Nephron (organoid): Measurements from ENCODE around the gene FAM110A.

Experiments
- H3K27ac Mint-ChIP-seq, 3 experiments: 2 replicates each; pipeline ENCODE4 v1.8.0; 2020; ENCODE audit warnings: mixed read lengths in 3 of 3, mild to moderate bottlenecking in 2 of 3, moderate library complexity in 1 of 3
- H3K27me3 Mint-ChIP-seq: 2 replicates; pipeline ENCODE4 v1.8.0; 2021; ENCODE audit warnings: low read depth, mild to moderate bottlenecking, moderate library complexity, mixed read lengths
- H3K36me3 Mint-ChIP-seq: 2 replicates; pipeline ENCODE4 v1.8.0; 2020; ENCODE audit warnings: low read depth, mixed read lengths
- H3K4me1 Mint-ChIP-seq: 2 replicates; pipeline ENCODE4 v1.8.0; 2020; ENCODE audit warnings: mixed read lengths
- H3K4me3 Mint-ChIP-seq, 3 experiments: 2 replicates each; pipeline ENCODE4 v1.8.0; 2020; ENCODE audit warnings: mild to moderate bottlenecking in 3 of 3, mixed read lengths in 3 of 3, moderate library complexity in 2 of 3
- H3K9me3 Mint-ChIP-seq: 2 replicates; pipeline ENCODE4 v1.8.0; 2020; ENCODE audit warnings: mixed read lengths
- CTCF ChIP-seq, 3 experiments: fragments of 200-600 bp; sonication (generic); IDR thresholded peaks; one replicate each; pipeline ENCODE4 v1.5.0; 2021; ENCODE audit warnings: antibody characterized with exemption in 3 of 3; ENCODE audit not compliant: unreplicated experiment in 3 of 3

Gene FAM110A

GRCh38 chr20:831956-832355, 1.6 kb upstream of the FAM110A start:
- no peak overlapping the region for H3K27ac Mint-ChIP-seq
- no peak for TF ChIP-seq CTCF (IDR thresholded peaks at IDR 0.05; ENCODE audit: unreplicated experiment in 3 of 3)
- H3K4me3 Mint-ChIP-seq: peak overlapping the region in 1 of 3 experiments; percentile 36
- H3K27me3 Mint-ChIP-seq: no peaks in the 10 kb centered on the region
- H3K4me1 Mint-ChIP-seq: peaks cover 29% of the 10 kb centered on the region
- H3K36me3 Mint-ChIP-seq: no peaks in the 10 kb centered on the region
- no peaks in the 10 kb centered on the region for H3K9me3 Mint-ChIP-seq

- TF ChIP-seq CTCF (IDR thresholded peaks at IDR 0.05; ENCODE audit: unreplicated experiment in 3 of 3): no peak
- peak overlapping the region; percentile 78 to 86 (median 84) for H3K4me3 Mint-ChIP-seq
- H3K27ac Mint-ChIP-seq: peak overlapping the region; percentile 81 to 94 (median 86)
- H3K9me3 Mint-ChIP-seq: peaks cover 4% of the 10 kb centered on the region
- peaks cover 34% of the 10 kb centered on the region for H3K4me1 Mint-ChIP-seq
- H3K36me3 Mint-ChIP-seq: no peaks in the 10 kb centered on the region
- H3K27me3 Mint-ChIP-seq: peaks cover 6% of the 10 kb centered on the region
These were observed 430 bp upstream of the FAM110A start for GRCh38 chr20:833121-833449.

DNA sequence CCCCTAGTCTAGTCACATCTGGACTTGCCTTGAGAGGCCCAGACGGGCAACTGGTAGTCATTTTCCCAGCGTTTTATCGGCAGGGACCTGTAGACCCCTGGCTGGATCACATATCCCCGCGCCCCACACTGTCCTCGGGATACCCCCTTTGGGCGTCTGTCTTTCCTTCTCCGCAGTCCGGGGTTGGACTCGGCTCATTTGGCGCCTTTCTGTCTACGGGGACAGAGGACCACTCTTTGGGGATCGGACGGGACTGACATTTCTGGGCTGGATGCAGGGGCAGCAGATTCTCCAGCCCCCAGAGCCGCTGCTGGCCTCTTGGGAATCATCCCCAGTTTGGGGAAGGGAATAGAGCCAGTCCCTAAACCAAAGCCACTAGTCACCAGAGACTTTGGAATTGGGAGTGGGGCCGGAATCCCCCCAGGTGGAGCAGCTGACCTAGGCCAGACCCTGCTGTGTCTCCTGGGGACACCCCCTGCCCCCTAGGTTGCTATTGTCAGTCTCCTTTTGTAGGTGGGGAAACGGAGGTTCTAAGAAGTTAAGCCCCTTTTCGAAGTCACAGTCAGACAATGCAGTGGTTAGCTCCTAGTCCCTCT, 734 bp downstream of the FAM110A start:
- Mint-ChIP-seq H3K36me3 (no peaks in the 10 kb centered on the region), H3K27me3 (peaks cover 15% of the 10 kb centered on the region), H3K27ac (peak overlapping the region; percentile 23 to 86 (median 76)), H3K4me1 (peaks cover 40% of the 10 kb centered on the region), H3K4me3 (peak overlapping the region; percentile 78 to 88 (median 84)), H3K9me3 (peaks cover 4% of the 10 kb centered on the region)
- TF ChIP-seq CTCF (IDR thresholded peaks at IDR 0.05; ENCODE audit: unreplicated experiment in 3 of 3): no peak

- Mint-ChIP-seq H3K4me1 (peaks cover 40% of the 10 kb centered on the region), H3K27me3 (peaks cover 28% of the 10 kb centered on the region), H3K4me3 (peak overlapping the region; percentile 78 to 88 (median 84)), H3K27ac (peak overlapping the region; percentile 23 to 69 (median 32)), H3K9me3 (peaks cover 4% of the 10 kb centered on the region), H3K36me3 (no peaks in the 10 kb centered on the region)
- TF ChIP-seq CTCF (IDR thresholded peaks at IDR 0.05; ENCODE audit: unreplicated experiment in 3 of 3): no peak
These were observed 2.1 kb downstream of the FAM110A start for GRCh38 chr20:835608-836045.

GRCh38 chr20:836190-836589, 2.7 kb downstream of the FAM110A start:
- H3K27me3 Mint-ChIP-seq: peaks cover 30% of the 10 kb centered on the region
- H3K36me3 Mint-ChIP-seq: no peaks in the 10 kb centered on the region
- no peak for TF ChIP-seq CTCF (IDR thresholded peaks at IDR 0.05; ENCODE audit: unreplicated experiment in 3 of 3)
- peak overlapping the region in 2 of 3 experiments; percentile 22 to 77 for H3K4me3 Mint-ChIP-seq
- peaks cover 4% of the 10 kb centered on the region for H3K9me3 Mint-ChIP-seq
- H3K4me1 Mint-ChIP-seq: peaks cover 40% of the 10 kb centered on the region
- H3K27ac Mint-ChIP-seq: peak overlapping the region in 1 of 3 experiments; percentile 65

DNA sequence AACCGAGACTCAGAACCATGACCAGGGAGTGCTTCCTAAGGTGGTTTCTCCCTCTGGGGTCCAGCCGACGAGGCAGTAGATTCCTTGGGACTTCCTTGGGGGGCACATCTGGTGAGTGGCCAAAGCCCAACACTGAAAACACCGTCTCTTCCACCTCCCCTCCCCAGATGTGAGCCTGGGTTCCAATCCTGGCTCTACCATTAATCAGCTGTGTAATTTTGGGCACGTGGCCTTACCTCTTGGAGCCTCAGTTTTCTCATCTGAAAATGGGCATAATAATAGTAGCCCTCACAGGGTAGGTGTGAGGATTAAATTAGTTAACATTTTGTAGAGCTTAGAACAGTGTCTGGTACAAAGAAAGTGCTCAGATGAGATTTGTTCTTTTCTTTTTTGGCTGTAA, 5.5 kb downstream of the FAM110A start:
- peaks cover 51% of the 10 kb centered on the region for H3K27me3 Mint-ChIP-seq
- no peak for TF ChIP-seq CTCF (IDR thresholded peaks at IDR 0.05; ENCODE audit: unreplicated experiment in 3 of 3)
- peaks cover 4% of the 10 kb centered on the region for H3K9me3 Mint-ChIP-seq
- H3K4me3 Mint-ChIP-seq: no peak overlapping the region
- no peaks in the 10 kb centered on the region for H3K36me3 Mint-ChIP-seq
- H3K4me1 Mint-ChIP-seq: peaks cover 34% of the 10 kb centered on the region
- no peak overlapping the region for H3K27ac Mint-ChIP-seq
